RWPE2 (cell line): ENCODE measurements around the gene INTS1.

Experiments used
- ATAC-seq: fragments of 200-7000 bp; cut with Tn5 transposase; 3 replicates; pipeline ENCODE4 v1.9.1; 2021; ENCODE audit warnings: low read depth
- DNase-seq: peaks from one replicate; pipeline ENCODE4 v3.0.0-alpha.2; 2020; ENCODE audit warnings: low spot score
- H3K27ac ChIP-seq: fragments of 450-650 bp; 2 replicates; pipeline ENCODE4 v1.5.1; 2017; ENCODE audit warnings: mild to moderate bottlenecking; ENCODE audit not compliant: poor library complexity, severe bottlenecking
- H3K27me3 ChIP-seq: fragments of 250-450 bp; sonication (Bioruptor Pico); 2 replicates; pipeline ENCODE4 v1.5.1; 2021; ENCODE audit warnings: mild to moderate bottlenecking, moderate library complexity; ENCODE audit not compliant: insufficient read depth, poor library complexity, severe bottlenecking
- H3K36me3 ChIP-seq: fragments of 250-450 bp; sonication (Bioruptor Pico); 2 replicates; pipeline ENCODE4 v1.5.1; 2020; ENCODE audit warnings: low read depth, mild to moderate bottlenecking, moderate library complexity
- H3K4me1 ChIP-seq: fragments of 250-450 bp; sonication (Bioruptor Pico); 2 replicates; pipeline ENCODE4 v1.5.1; 2021; ENCODE audit warnings: mild to moderate bottlenecking, moderate library complexity; ENCODE audit not compliant: insufficient read depth, poor library complexity, severe bottlenecking
- H3K4me3 ChIP-seq: fragments of 250-450 bp; sonication (Bioruptor Pico); 2 replicates; pipeline ENCODE4 v1.5.1; 2021; ENCODE audit warnings: mild to moderate bottlenecking, moderate library complexity; ENCODE audit not compliant: severe bottlenecking
- H3K9me3 ChIP-seq: fragments of 250-450 bp; sonication (Bioruptor Pico); 2 replicates; pipeline ENCODE4 v1.5.1; 2021; ENCODE audit warnings: mild to moderate bottlenecking, moderate library complexity; ENCODE audit not compliant: severe bottlenecking
- TF ChIP-seq, protein P1 (sequence below): fragments of 450-650 bp; IDR thresholded peaks from one replicate; pipeline ENCODE4 v1.5.1; 2017; ENCODE audit warnings: mild to moderate bottlenecking, moderate library complexity; ENCODE audit not compliant: poor library complexity, severe bottlenecking

Gene INTS1

DNA sequence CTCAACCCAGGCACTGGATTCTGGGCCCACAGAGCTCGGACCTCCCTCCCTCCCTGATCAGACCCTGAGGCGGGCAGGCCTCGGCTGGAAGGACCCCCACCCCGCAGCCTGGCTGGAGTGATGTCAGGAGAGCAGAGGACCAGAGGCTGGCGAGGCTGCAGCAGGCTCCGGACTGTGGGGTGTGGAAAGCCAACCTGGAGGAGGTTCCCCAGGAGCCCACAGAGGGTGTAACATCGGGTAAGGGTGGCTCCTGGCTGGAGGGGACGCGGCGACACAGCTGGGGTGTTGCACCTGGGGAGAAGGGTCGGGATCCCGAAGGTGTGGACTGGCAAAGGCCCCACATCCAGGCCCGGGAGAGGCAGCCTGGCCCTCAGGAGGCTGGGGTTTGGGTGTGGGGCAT lies 36.0 kb downstream of the INTS1 start:
- Histone ChIP-seq H3K4me3 (no peak overlapping the region), H3K4me1 (no peaks in the 10 kb centered on the region), H3K27me3 (no peaks in the 10 kb centered on the region), H3K36me3 (peaks cover 9% of the 10 kb centered on the region), H3K27ac (no peak overlapping the region), H3K9me3 (no peaks in the 10 kb centered on the region)
- TF ChIP-seq, protein P1, sequence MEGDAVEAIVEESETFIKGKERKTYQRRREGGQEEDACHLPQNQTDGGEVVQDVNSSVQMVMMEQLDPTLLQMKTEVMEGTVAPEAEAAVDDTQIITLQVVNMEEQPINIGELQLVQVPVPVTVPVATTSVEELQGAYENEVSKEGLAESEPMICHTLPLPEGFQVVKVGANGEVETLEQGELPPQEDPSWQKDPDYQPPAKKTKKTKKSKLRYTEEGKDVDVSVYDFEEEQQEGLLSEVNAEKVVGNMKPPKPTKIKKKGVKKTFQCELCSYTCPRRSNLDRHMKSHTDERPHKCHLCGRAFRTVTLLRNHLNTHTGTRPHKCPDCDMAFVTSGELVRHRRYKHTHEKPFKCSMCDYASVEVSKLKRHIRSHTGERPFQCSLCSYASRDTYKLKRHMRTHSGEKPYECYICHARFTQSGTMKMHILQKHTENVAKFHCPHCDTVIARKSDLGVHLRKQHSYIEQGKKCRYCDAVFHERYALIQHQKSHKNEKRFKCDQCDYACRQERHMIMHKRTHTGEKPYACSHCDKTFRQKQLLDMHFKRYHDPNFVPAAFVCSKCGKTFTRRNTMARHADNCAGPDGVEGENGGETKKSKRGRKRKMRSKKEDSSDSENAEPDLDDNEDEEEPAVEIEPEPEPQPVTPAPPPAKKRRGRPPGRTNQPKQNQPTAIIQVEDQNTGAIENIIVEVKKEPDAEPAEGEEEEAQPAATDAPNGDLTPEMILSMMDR, result no peak
- DNase-seq, result no peak
- ATAC-seq, result no peak; the same call in 2 of the 3 replicates

- Histone ChIP-seq H3K27me3 (no peaks in the 10 kb centered on the region), H3K27ac (no peak overlapping the region), H3K36me3 (no peaks in the 10 kb centered on the region), H3K4me1 (peaks cover 7% of the 10 kb centered on the region), H3K9me3 (no peaks in the 10 kb centered on the region), H3K4me3 (no peak overlapping the region)
- DNase-seq (no peak), ATAC-seq (peak; percentile 32)
- TF ChIP-seq, protein P1, result no peak
Measured at GRCh38 chr7:1466524-1467271, 37.5 kb downstream of the INTS1 start.

DNA sequence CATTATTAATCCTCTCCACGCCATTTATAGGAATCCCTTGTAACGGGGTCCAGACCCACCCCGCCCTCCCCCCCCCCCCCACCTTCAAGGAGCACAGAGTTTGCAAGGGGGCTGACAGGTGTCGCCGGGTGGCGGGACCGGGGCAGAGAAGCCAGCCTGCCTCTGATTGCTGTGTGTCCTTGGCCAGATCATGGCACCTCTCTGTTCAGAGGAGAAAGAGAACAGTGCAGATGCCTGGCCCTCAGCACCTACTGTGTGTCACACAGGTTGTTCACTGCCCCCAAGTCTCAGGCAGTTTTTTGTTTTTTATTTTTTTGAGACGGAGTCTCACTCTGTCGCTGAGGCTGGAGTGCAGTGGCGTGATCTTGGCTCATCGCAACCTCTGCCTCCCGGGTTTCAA lies 39.5 kb downstream of the INTS1 start:
- Histone ChIP-seq H3K4me1 (peaks cover 16% of the 10 kb centered on the region), H3K27ac (no peak overlapping the region), H3K9me3 (no peaks in the 10 kb centered on the region), H3K27me3 (no peaks in the 10 kb centered on the region), H3K4me3 (no peak overlapping the region), H3K36me3 (no peaks in the 10 kb centered on the region)
- ATAC-seq (no peak), DNase-seq (no peak)
- TF ChIP-seq, protein P1, result no peak

GRCh38 chr7:1463676-1464223 lies 40.4 kb downstream of the INTS1 start:
- H3K9me3 ChIP-seq, result no peaks in the 10 kb centered on the region
- H3K27ac ChIP-seq, result no peak overlapping the region
- peaks cover 16% of the 10 kb centered on the region for H3K4me1 ChIP-seq
- no peak overlapping the region for H3K4me3 ChIP-seq
- DNase-seq (no peak), ATAC-seq (no peak)
- H3K27me3 ChIP-seq, result no peaks in the 10 kb centered on the region
- no peaks in the 10 kb centered on the region for H3K36me3 ChIP-seq
- TF ChIP-seq, protein P1, result no peak
